A549 (cell line): Measurements from ENCODE around the gene FGFR1OP2. TPM values are rescaled to one million over a fixed set of nuclear protein-coding genes. Genes with fewer than 3 reads are reported as not detected.
A peak's percentile ranks its signal among the peaks of the same experiment; 100 is the strongest.

ENCODE experiments used
- ATAC-seq, 2 experiments: fragments of 200-7000 bp in 1 of 2; fragments of >200 bp in 1 of 2; cut with Nextera tagmentation in 1 of 2; cut with Tn5 transposase in 1 of 2; 3 replicates each; pipeline versions ENCODE4 v1.8.0 to v1.9.1; 2018 to 2020; ENCODE audit warnings: mild to moderate bottlenecking in 1 of 2, moderate library complexity in 1 of 2
- CTCF ChIA-PET: fragments of 300-600 bp; sonication (Branson Sonifier 250); formaldehyde crosslinking; extraction: SDS; loops from one replicate; lab custom pipeline; 2021; ENCODE audit warnings: antibody characterized with exemption, inconsistent platforms; lab: Yijun Ruan, JAX
- POLR2A ChIA-PET: fragments of 350-600 bp; formaldehyde crosslinking; extraction: SDS; loops from one replicate; lab custom pipeline; 2021; ENCODE audit warnings: antibody characterized with exemption, inconsistent platforms; lab: Yijun Ruan, JAX
- DNase-seq, 2 experiments: peaks; one replicate each; pipeline versions ENCODE4 v3.0.0 to v3.0.0-alpha.2; 2011 to 2016; ENCODE audit warnings: low read depth in 1 of 2, low spot score in 1 of 2
- FAIRE-seq: peaks from 2 replicates; lab custom pipeline; 2011; peaks lifted over from hg19 to GRCh38; lab: Jason Lieb, UNC
- H3K27ac ChIP-seq, 2 experiments: fragments of >200 bp; sonication (Bioruptor Twin); formaldehyde crosslinking; 3 replicates each; pipeline ENCODE4 v1.5.1; 2016 to 2017
- H3K4me1 ChIP-seq: fragments of >200 bp; sonication (Bioruptor Twin); formaldehyde crosslinking; 3 replicates; pipeline ENCODE4 v1.6.1; 2016
- H3K4me2 ChIP-seq: fragments of >200 bp; sonication (Bioruptor Twin); formaldehyde crosslinking; 3 replicates; pipeline ENCODE4 v1.6.1; 2016
- H3K4me3 ChIP-seq: fragments of >200 bp; sonication (Bioruptor Twin); formaldehyde crosslinking; 3 replicates; pipeline ENCODE4 v1.5.1; 2016
- H3K9me3 ChIP-seq: fragments of >200 bp; sonication (Bioruptor Twin); formaldehyde crosslinking; 3 replicates; pipeline ENCODE4 v1.6.1; 2016
- CEBPB ChIP-seq, 2 experiments: fragments of >200 bp in 1 of 2; sonication (Bioruptor Twin) in 1 of 2; formaldehyde crosslinking in 1 of 2; IDR thresholded peaks; 2 replicates each; pipeline ENCODE4 v1.6.1; 2012 to 2016
- EHF ChIP-seq: fragments of 250-450 bp; sonication (Bioruptor Pico); IDR thresholded peaks from 2 replicates; pipeline ENCODE4 v1.5.0; 2020; ENCODE audit warnings: mild to moderate bottlenecking
- GATA3 ChIP-seq: IDR thresholded peaks from 2 replicates; pipeline ENCODE4 v1.6.1; 2012; ENCODE audit warnings: borderline replicate concordance
- HEYL ChIP-seq: fragments of 250-450 bp; sonication (Bioruptor Pico); IDR thresholded peaks from 2 replicates; pipeline ENCODE4 v1.8.0; 2021; ENCODE audit warnings: mild to moderate bottlenecking, moderate library complexity
- HMGXB4 ChIP-seq: fragments of 250-450 bp; sonication (Bioruptor Pico); IDR thresholded peaks from 2 replicates; pipeline ENCODE4 v1.5.0; 2021; ENCODE audit warnings: mild to moderate bottlenecking, moderate library complexity, borderline replicate concordance
- HOXA7 ChIP-seq: fragments of 250-450 bp; sonication (Bioruptor Pico); IDR thresholded peaks from 2 replicates; pipeline ENCODE4 v1.5.0; 2020; ENCODE audit warnings: mild to moderate bottlenecking, moderate library complexity
- HOXB5 ChIP-seq: fragments of 250-450 bp; sonication (Bioruptor Pico); IDR thresholded peaks from 2 replicates; pipeline ENCODE4 v1.5.0; 2020; ENCODE audit warnings: mild to moderate bottlenecking, moderate library complexity
- JUNB ChIP-seq: fragments of >200 bp; sonication (Bioruptor Twin); formaldehyde crosslinking; IDR thresholded peaks from 2 replicates; pipeline ENCODE4 v1.6.1; 2016
- KDM1A ChIP-seq: fragments of 200-600 bp; sonication (generic); IDR thresholded peaks from 2 replicates; pipeline ENCODE4 v1.6.1; 2016; ENCODE audit warnings: low read depth, mild to moderate bottlenecking
- MAFK ChIP-seq: fragments of 450-650 bp; IDR thresholded peaks from 2 replicates; pipeline ENCODE4 v1.6.1; 2014; ENCODE audit not compliant: partially characterized antibody
- NPAS2 ChIP-seq: fragments of 250-450 bp; sonication (Bioruptor Pico); IDR thresholded peaks from 2 replicates; pipeline ENCODE4 v1.8.0; 2022; ENCODE audit warnings: mild to moderate bottlenecking, moderate library complexity, borderline replicate concordance
- POLR2A ChIP-seq: IDR thresholded peaks from 2 replicates; pipeline ENCODE4 v1.6.1; 2012; ENCODE audit warnings: mild to moderate bottlenecking, low read length
- POLR2AphosphoS2 ChIP-seq: conservative IDR thresholded peaks from 2 replicates; pipeline ENCODE4 v1.6.1; 2012; ENCODE audit warnings: low read length, improper control_type of control experiment, inconsistent platforms
- RARB ChIP-seq: fragments of 250-450 bp; sonication (Bioruptor Pico); IDR thresholded peaks from 2 replicates; pipeline ENCODE4 v1.8.0; 2021; ENCODE audit warnings: mild to moderate bottlenecking, moderate library complexity
- REST ChIP-seq: fragments of 200-600 bp; sonication (generic); IDR thresholded peaks from 2 replicates; pipeline ENCODE4 v1.6.1; 2016; ENCODE audit warnings: antibody characterized with exemption, mild to moderate bottlenecking, moderate library complexity
- RFX5 ChIP-seq: fragments of 450-650 bp; IDR thresholded peaks from 2 replicates; pipeline ENCODE4 v1.7.1; 2014; ENCODE audit warnings: antibody characterized with exemption, mild to moderate bottlenecking, moderate library complexity
- SMC3 ChIP-seq: fragments of >200 bp; sonication (Bioruptor Twin); formaldehyde crosslinking; IDR thresholded peaks from 3 replicates; pipeline ENCODE4 v1.6.1; 2018; ENCODE audit warnings: inconsistent platforms
- SREBF2 ChIP-seq: fragments of 450-650 bp; IDR thresholded peaks from 2 replicates; pipeline ENCODE4 v1.6.1; 2014; ENCODE audit warnings: mild to moderate bottlenecking, moderate library complexity
- TP53 ChIP-seq: fragments of 250-450 bp; sonication (Bioruptor Pico); IDR thresholded peaks from 2 replicates; pipeline ENCODE4 v1.5.0; 2021; ENCODE audit warnings: mild to moderate bottlenecking, moderate library complexity
- ZFP36 ChIP-seq: fragments of 450-650 bp; IDR thresholded peaks from 2 replicates; pipeline ENCODE4 v1.6.1; 2014; ENCODE audit warnings: borderline replicate concordance; ENCODE audit not compliant: partially characterized antibody
- WGBS: methylation state at CpG from one replicate; pipeline ENCODE4 v1.1.6; 2017; ENCODE audit errors: missing lambda C conversion rate; 5-methylcytosine and 5-hydroxymethylcytosine counted together
- polyA plus RNA-seq, 4 experiments: library from polyadenylated mRNA; depleted of rRNA in 3 of 4; stranded (reverse); fragments of >200 nt; fragmentation: RNase III in 1 of 4; extraction: RNeasy Plus Mini Kit Qiagen cat#74134 plus additional on column Dnase treatment in 1 of 4; gene quantifications; 2 replicates in 3 of 4; 3 replicates in 1 of 4; pipeline ENCODE4 v1.2.3, GENCODE V29; 2011 to 2017
- TF ChIP-seq, protein P1 (sequence below): IDR thresholded peaks from 2 replicates; pipeline ENCODE4 v1.6.1; 2012
- TF ChIP-seq, protein P2 (sequence below): fragments of 250-450 bp; sonication (Bioruptor Pico); IDR thresholded peaks from 2 replicates; pipeline ENCODE4 v1.5.0; 2020; ENCODE audit warnings: low read depth, mild to moderate bottlenecking, moderate library complexity

Gene FGFR1OP2
- polyA plus RNA-seq, 2 of the 4 experiments (the other 2 are of a cell fraction): 36.3 to 51.1 TPM

GRCh38 chr12:27005495-27005894, 67.2 kb downstream of the FGFR1OP2 start:
- DNase-seq (no peak), FAIRE-seq (no peak), ATAC-seq (no peak)
- CTCF ChIA-PET: interaction anchor here (0.7 to 1.0 kb wide), 2 partner anchors 85 to 256 kb away, joined by 3 to 4 read pairs; no protein-coding TSS in a partner anchor
- no peaks in the 10 kb centered on the region for H3K9me3 ChIP-seq
- 92% methylated on average over 2 of the region's 2 CpGs for WGBS
- peaks cover 33% of the 10 kb centered on the region for H3K4me1 ChIP-seq
- H3K4me2 ChIP-seq: no peak overlapping the region
- no peak overlapping the region for H3K4me3 ChIP-seq
- TF ChIP-seq SREBF2: no peak
- TF ChIP-seq NPAS2 (CRISPR knock-in tag): no peak
- TF ChIP-seq MAFK: peak; percentile 86
- no peak for TF ChIP-seq TP53 (CRISPR knock-in tag)
- no peak for TF ChIP-seq HOXA7 (CRISPR knock-in tag)
- peak in 1 of 2 experiments; percentile 4; a peak in 1 of 4 replicates for TF ChIP-seq CEBPB (IDR thresholded peaks at IDR 0.05)
- TF ChIP-seq EHF (CRISPR knock-in tag): no peak
- TF ChIP-seq RARB (CRISPR knock-in tag): no peak
- TF ChIP-seq HOXB5 (CRISPR knock-in tag): no peak
- TF ChIP-seq, protein P1, sequence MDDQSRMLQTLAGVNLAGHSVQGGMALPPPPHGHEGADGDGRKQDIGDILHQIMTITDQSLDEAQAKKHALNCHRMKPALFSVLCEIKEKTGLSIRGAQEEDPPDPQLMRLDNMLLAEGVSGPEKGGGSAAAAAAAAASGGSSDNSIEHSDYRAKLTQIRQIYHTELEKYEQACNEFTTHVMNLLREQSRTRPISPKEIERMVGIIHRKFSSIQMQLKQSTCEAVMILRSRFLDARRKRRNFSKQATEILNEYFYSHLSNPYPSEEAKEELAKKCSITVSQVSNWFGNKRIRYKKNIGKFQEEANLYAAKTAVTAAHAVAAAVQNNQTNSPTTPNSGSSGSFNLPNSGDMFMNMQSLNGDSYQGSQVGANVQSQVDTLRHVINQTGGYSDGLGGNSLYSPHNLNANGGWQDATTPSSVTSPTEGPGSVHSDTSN: no peak
- no peak for TF ChIP-seq POLR2AphosphoS2
- TF ChIP-seq HEYL (CRISPR knock-in tag): no peak
- TF ChIP-seq SMC3: no peak
- TF ChIP-seq REST: no peak
- TF ChIP-seq ZFP36: no peak
- POLR2A ChIA-PET: no interaction called here
- H3K27ac ChIP-seq: no peak overlapping the region

DNA sequence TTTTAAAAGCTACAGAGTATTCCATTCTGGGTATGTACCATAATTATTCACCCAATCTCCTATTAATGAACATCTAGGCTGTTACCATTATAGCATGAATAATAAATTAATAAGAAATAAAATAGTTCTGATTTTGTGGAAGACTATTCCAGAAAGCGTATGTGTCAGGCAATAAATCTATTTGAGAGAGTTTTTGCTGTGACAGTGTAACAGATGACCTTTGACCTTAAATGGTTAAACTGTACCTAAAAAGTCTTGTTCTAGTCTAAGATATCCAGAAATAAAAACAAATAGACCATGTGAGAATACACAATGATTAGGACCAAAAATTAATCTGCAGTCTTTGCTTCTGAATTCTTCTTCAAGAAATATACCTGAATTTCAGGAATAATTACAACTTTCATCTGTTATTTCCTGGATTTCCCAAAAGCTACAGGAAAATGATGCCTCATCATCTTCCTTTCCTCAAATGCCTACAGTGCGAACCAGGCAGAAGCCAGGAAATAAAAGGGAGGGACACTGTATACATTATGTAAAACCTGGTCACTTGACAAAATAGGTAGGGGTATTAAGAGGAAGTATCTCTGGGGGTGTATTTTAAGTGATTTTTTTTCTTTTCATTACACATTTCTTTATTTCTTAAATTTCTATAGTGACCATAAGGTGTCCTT, 68.7 kb downstream of the FGFR1OP2 start:
- no peak for FAIRE-seq
- H3K27ac ChIP-seq: no peak overlapping the region
- no peak for ATAC-seq
- WGBS: 72% methylated on average over 2 of the region's 2 CpGs
- ChIA-PET POLR2A (no interaction called here), CTCF (no interaction called here)
- peaks cover 38% of the 10 kb centered on the region for H3K4me1 ChIP-seq
- H3K4me3 ChIP-seq: no peak overlapping the region
- no peaks in the 10 kb centered on the region for H3K9me3 ChIP-seq
- no peak for DNase-seq
- peak overlapping the region; percentile 44 for H3K4me2 ChIP-seq
- no peak for TF ChIP-seq HMGXB4 (CRISPR knock-in tag)
- no peak for TF ChIP-seq RFX5
- TF ChIP-seq KDM1A: no peak
- TF ChIP-seq HEYL (CRISPR knock-in tag): no peak
- no peak for TF ChIP-seq SREBF2
- TF ChIP-seq CEBPB (IDR thresholded peaks at IDR 0.05): no peak
- no peak for TF ChIP-seq ZFP36
- no peak for TF ChIP-seq SMC3
- TF ChIP-seq GATA3: no peak
- TF ChIP-seq POLR2A: no peak
- no peak for TF ChIP-seq RARB (CRISPR knock-in tag)
- no peak for TF ChIP-seq MAFK
- TF ChIP-seq POLR2AphosphoS2: no peak
- no peak for TF ChIP-seq JUNB
- TF ChIP-seq, protein P2, sequence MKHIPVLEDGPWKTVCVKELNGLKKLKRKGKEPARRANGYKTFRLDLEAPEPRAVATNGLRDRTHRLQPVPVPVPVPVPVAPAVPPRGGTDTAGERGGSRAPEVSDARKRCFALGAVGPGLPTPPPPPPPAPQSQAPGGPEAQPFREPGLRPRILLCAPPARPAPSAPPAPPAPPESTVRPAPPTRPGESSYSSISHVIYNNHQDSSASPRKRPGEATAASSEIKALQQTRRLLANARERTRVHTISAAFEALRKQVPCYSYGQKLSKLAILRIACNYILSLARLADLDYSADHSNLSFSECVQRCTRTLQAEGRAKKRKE (CRISPR knock-in tag): no peak
